ENCODE data around the gene MAP4K4.

MAP4K4 gene

DNA sequence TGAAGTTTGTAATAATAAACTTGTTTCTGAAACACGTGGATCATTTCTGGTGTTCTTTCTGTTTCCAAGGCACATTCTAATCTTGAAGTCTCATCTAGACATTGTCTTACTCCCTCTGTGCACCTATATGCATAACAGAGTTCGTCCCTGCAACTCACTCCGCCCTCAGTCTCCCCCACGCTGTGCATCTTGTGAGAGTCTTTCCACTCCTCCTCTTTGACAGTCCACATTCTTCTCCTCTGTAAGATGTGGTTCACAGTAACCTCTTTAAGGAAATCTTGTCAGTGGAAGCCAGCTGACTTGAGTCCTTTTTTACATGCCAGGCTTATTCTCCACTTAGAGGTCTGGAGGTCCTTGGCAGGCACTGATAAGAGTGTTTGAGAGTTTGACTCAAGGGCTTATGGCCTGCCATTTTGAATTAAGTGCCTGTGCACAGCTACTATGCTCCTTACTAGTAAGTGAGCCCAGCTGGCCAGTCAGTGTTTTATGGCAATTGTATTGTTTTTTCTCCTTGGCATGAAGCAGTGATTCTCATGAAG is 185.3 kb downstream of the MAP4K4 start:
- Histone ChIP-seq H3K9me3 (ENCODE audit: insufficient read depth, low read length) (no peaks in the 10 kb centered on the region), H4K20me1 (ENCODE audit: insufficient read depth, low read length) (no peaks in the 10 kb centered on the region), H3K9ac (ENCODE audit: low read length) (no peak overlapping the region), H3K79me2 (ENCODE audit: low read length) (peaks cover 4% of the 10 kb centered on the region; the same call in 1 of the 2 replicates), H3K4me1 (ENCODE audit: low read length) (peaks cover 9% of the 10 kb centered on the region), H3K36me3 (replicated peaks; ENCODE audit: low read depth, low read length) (peaks cover 74% of the 10 kb centered on the region), H2AFZ (ENCODE audit: low read depth, low read length) (no peak overlapping the region), H3K27me3 (ENCODE audit: low read depth, low read length) (no peaks in the 10 kb centered on the region), H3K27ac (ENCODE audit: low read length) (no peak overlapping the region), H3K4me3 (ENCODE audit: low read length) (no peak overlapping the region), H3K4me2 (ENCODE audit: low read length) (no peak overlapping the region)
- TF ChIP-seq EZH2phosphoT487 (IDR thresholded peaks at IDR 0.05; ENCODE audit: low read depth), result no peak
- TF ChIP-seq, protein P1, sequence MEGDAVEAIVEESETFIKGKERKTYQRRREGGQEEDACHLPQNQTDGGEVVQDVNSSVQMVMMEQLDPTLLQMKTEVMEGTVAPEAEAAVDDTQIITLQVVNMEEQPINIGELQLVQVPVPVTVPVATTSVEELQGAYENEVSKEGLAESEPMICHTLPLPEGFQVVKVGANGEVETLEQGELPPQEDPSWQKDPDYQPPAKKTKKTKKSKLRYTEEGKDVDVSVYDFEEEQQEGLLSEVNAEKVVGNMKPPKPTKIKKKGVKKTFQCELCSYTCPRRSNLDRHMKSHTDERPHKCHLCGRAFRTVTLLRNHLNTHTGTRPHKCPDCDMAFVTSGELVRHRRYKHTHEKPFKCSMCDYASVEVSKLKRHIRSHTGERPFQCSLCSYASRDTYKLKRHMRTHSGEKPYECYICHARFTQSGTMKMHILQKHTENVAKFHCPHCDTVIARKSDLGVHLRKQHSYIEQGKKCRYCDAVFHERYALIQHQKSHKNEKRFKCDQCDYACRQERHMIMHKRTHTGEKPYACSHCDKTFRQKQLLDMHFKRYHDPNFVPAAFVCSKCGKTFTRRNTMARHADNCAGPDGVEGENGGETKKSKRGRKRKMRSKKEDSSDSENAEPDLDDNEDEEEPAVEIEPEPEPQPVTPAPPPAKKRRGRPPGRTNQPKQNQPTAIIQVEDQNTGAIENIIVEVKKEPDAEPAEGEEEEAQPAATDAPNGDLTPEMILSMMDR (IDR thresholded peaks at IDR 0.05; ENCODE audit: low read depth, low read length), result no peak

DNA sequence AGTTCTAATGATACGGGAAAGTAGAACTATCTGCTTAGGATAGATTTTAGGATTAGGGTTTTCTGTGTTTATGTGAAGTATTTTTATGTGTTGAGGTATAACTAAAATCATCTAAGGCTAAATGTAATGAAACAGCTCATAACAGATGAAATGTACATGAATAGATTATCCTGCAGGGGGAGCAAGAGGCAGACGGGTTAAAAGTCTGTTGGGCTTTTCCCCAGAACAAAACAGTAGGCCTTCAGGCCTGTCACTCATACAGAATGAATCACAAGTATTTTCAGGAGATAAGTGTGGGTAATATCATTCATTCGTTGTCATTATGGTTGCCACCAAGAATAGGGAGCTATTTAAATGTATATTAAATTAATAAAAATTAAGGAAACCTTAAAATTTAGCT is 186.4 kb downstream of the MAP4K4 start:
- Histone ChIP-seq H4K20me1 (ENCODE audit: insufficient read depth, low read length) (no peaks in the 10 kb centered on the region), H3K4me3 (ENCODE audit: low read length) (no peak overlapping the region), H3K36me3 (replicated peaks; ENCODE audit: low read depth, low read length) (peaks cover 66% of the 10 kb centered on the region), H3K4me2 (ENCODE audit: low read length) (no peak overlapping the region), H3K79me2 (ENCODE audit: low read length) (peaks cover 4% of the 10 kb centered on the region; the same call in 1 of the 2 replicates), H3K27me3 (ENCODE audit: low read depth, low read length) (no peaks in the 10 kb centered on the region), H3K27ac (ENCODE audit: low read length) (no peak overlapping the region), H3K9me3 (ENCODE audit: insufficient read depth, low read length) (no peaks in the 10 kb centered on the region), H3K9ac (ENCODE audit: low read length) (no peak overlapping the region), H3K4me1 (ENCODE audit: low read length) (peaks cover 9% of the 10 kb centered on the region), H2AFZ (ENCODE audit: low read depth, low read length) (no peak overlapping the region)
- TF ChIP-seq EZH2phosphoT487 (IDR thresholded peaks at IDR 0.05; ENCODE audit: low read depth), result no peak
- TF ChIP-seq, protein P1 (IDR thresholded peaks at IDR 0.05; ENCODE audit: low read depth, low read length), result peak; percentile 78

DNA sequence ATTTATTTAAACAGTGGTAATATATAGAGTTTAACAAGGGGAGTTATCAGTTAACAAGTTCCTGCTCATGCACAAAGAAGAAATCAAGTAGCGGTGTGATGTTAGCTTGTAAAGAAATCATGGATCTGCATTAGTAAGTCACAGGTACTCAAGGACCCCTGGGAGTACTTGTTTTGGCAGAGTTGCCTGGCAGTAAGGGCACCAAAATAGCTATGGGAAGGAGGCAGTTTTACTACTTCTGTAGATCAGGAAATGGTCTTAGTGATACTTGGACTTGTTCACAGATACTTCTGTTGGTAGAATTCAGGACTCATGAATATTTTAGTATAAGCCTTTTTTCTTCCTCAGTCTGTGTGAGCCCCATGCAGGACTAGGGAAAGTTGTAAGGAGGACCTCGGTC is 186.9 kb downstream of the MAP4K4 start:
- TF ChIP-seq EZH2phosphoT487 (IDR thresholded peaks at IDR 0.05; ENCODE audit: low read depth), result no peak
- TF ChIP-seq, protein P1 (IDR thresholded peaks at IDR 0.05; ENCODE audit: low read depth, low read length), result no peak
- no peaks in the 10 kb centered on the region for H3K9me3 ChIP-seq (ENCODE audit: insufficient read depth, low read length)
- no peak overlapping the region for H3K4me2 ChIP-seq (ENCODE audit: low read length)
- H2AFZ ChIP-seq (ENCODE audit: low read depth, low read length), result no peak overlapping the region
- H3K27ac ChIP-seq (ENCODE audit: low read length), result no peak overlapping the region
- H3K36me3 ChIP-seq (replicated peaks; ENCODE audit: low read depth, low read length), result peaks cover 68% of the 10 kb centered on the region
- H3K4me1 ChIP-seq (ENCODE audit: low read length), result peaks cover 9% of the 10 kb centered on the region
- no peak overlapping the region for H3K4me3 ChIP-seq (ENCODE audit: low read length)
- no peaks in the 10 kb centered on the region for H4K20me1 ChIP-seq (ENCODE audit: insufficient read depth, low read length)
- H3K79me2 ChIP-seq (ENCODE audit: low read length), result peaks cover 4% of the 10 kb centered on the region; the same call in 1 of the 2 replicates
- no peaks in the 10 kb centered on the region for H3K27me3 ChIP-seq (ENCODE audit: low read depth, low read length)
- no peak overlapping the region for H3K9ac ChIP-seq (ENCODE audit: low read length)

DNA sequence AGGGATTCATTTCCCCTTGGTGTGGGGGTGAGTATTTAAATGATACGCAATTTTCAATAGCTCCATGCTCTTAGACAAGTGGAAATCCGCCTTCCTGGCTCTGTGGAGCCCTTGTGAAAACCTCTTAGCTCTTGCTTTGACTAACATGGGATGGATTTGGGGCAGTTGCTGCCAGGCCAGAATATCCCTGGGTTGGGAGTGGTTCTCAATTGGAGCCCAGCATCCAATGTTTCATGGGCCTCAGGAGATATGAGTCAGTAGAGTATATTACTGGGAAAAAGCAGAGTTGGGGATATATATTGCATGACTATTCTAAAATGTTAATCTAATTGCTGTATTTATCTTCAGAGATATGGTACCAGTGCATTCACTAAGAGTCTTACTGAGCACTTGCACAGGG is 189.8 kb downstream of the MAP4K4 start:
- Histone ChIP-seq H3K27ac (ENCODE audit: low read length) (no peak overlapping the region), H3K4me2 (ENCODE audit: low read length) (no peak overlapping the region), H3K36me3 (replicated peaks; ENCODE audit: low read depth, low read length) (peaks cover 65% of the 10 kb centered on the region), H4K20me1 (ENCODE audit: insufficient read depth, low read length) (no peaks in the 10 kb centered on the region), H3K9ac (ENCODE audit: low read length) (no peak overlapping the region), H3K27me3 (ENCODE audit: low read depth, low read length) (no peaks in the 10 kb centered on the region), H3K4me3 (ENCODE audit: low read length) (no peak overlapping the region), H2AFZ (ENCODE audit: low read depth, low read length) (no peak overlapping the region), H3K9me3 (ENCODE audit: insufficient read depth, low read length) (no peaks in the 10 kb centered on the region), H3K4me1 (ENCODE audit: low read length) (peaks cover 9% of the 10 kb centered on the region), H3K79me2 (ENCODE audit: low read length) (peaks cover 4% of the 10 kb centered on the region; the same call in 1 of the 2 replicates)
- no peak for TF ChIP-seq EZH2phosphoT487 (IDR thresholded peaks at IDR 0.05; ENCODE audit: low read depth)
- TF ChIP-seq, protein P1 (IDR thresholded peaks at IDR 0.05; ENCODE audit: low read depth, low read length), result no peak
